HepG2 (cell line): ENCODE data around the gene SDR42E2. TPM values are rescaled to one million over a fixed set of nuclear protein-coding genes. Genes with fewer than 3 reads are reported as not detected.

Source experiments
- AGO1 ChIP-seq: fragments of 200-400 bp; formaldehyde crosslinking; IDR thresholded peaks from 2 replicates; pipeline ENCODE4 v1.6.1; 2017; ENCODE audit warnings: mild to moderate bottlenecking, low read depth, low read length, moderate library complexity; ENCODE audit not compliant: poor library complexity, severe bottlenecking
- AKNA ChIP-seq: sonication (generic); formaldehyde crosslinking; IDR thresholded peaks from 2 replicates; pipeline ENCODE4 v1.4.0; 2020; ENCODE audit warnings: missing genetic modification reagents, borderline replicate concordance
- BRD4 ChIP-seq: sonication (generic); formaldehyde crosslinking; IDR thresholded peaks from 2 replicates; pipeline ENCODE4 v1.4.0; 2020; ENCODE audit warnings: missing genetic modification reagents
- CCDC6 ChIP-seq: sonication (generic); formaldehyde crosslinking; IDR thresholded peaks from 2 replicates; pipeline ENCODE4 v1.8.1; 2022; ENCODE audit warnings: mild to moderate bottlenecking, missing genetic modification reagents, moderate library complexity
- ELF4 ChIP-seq: sonication (generic); formaldehyde crosslinking; IDR thresholded peaks from 2 replicates; pipeline ENCODE4 v1.5.0; 2020; ENCODE audit warnings: missing genetic modification reagents, mild to moderate bottlenecking, moderate library complexity, borderline replicate concordance
- PHF8 ChIP-seq: sonication (generic); formaldehyde crosslinking; IDR thresholded peaks from 2 replicates; pipeline ENCODE4 v1.5.0; 2020; ENCODE audit warnings: missing genetic modification reagents
- PREB ChIP-seq: sonication (generic); formaldehyde crosslinking; IDR thresholded peaks from 2 replicates; pipeline ENCODE4 v1.4.0; 2020; ENCODE audit warnings: missing genetic modification reagents
- PRPF4 ChIP-seq: fragments of 200-400 bp; formaldehyde crosslinking; IDR thresholded peaks from 2 replicates; pipeline ENCODE4 v1.6.1; 2016; ENCODE audit warnings: low read length, low read depth; ENCODE audit not compliant: poor library complexity, severe bottlenecking
- REST ChIP-seq, 2 experiments: IDR thresholded peaks; 2 replicates each; pipeline ENCODE4 v1.6.1; 2011 to 2012; ENCODE audit warnings: low read length in 2 of 2, borderline replicate concordance in 1 of 2, low read depth in 1 of 2, mild to moderate bottlenecking in 1 of 2, moderate library complexity in 1 of 2
- THAP9 ChIP-seq: sonication (generic); formaldehyde crosslinking; IDR thresholded peaks from 2 replicates; pipeline ENCODE4; 2020; ENCODE audit warnings: missing genetic modification reagents, mild to moderate bottlenecking, borderline replicate concordance
- TP53 ChIP-seq: sonication (generic); formaldehyde crosslinking; conservative IDR thresholded peaks from 2 replicates; pipeline ENCODE4 v1.4.0; 2020; ENCODE audit warnings: missing genetic modification reagents
- U2AF2 ChIP-seq: fragments of 200-400 bp; formaldehyde crosslinking; IDR thresholded peaks from 2 replicates; pipeline ENCODE4 v1.6.1; 2017; ENCODE audit warnings: low read depth, mild to moderate bottlenecking, low read length
- ZEB1 ChIP-seq: IDR thresholded peaks from 2 replicates; pipeline ENCODE4 v1.6.1; 2012; ENCODE audit warnings: mild to moderate bottlenecking, low read depth, inconsistent platforms; ENCODE audit not compliant: insufficient replicate concordance
- ZNF790 ChIP-seq: sonication (generic); formaldehyde crosslinking; IDR thresholded peaks from 2 replicates; pipeline ENCODE4 v1.8.0; 2022; ENCODE audit warnings: missing genetic modification reagents, mild to moderate bottlenecking, borderline replicate concordance
- polyA plus RNA-seq, 8 experiments: library from polyadenylated mRNA; depleted of rRNA in 3 of 8; stranded (reverse) in 7 of 8; unstranded in 1 of 8; fragments of >200 nt; fragmentation: Illumina TruSeq in 4 of 8; extraction: Trizol in 4 of 8; gene quantifications; 2 replicates each; pipeline versions ENCODE4 v1.2.1 to v1.2.3, GENCODE V29; 2011 to 2016; ENCODE audit warnings: low read depth in 4 of 8, missing spikeins in 1 of 8, mixed read lengths in 1 of 8; ENCODE audit not compliant: insufficient read depth in 1 of 8
- total RNA-seq, 5 experiments: library from RNA; depleted of rRNA; stranded (reverse); fragments of >200 nt; fragmentation: Illumina TruSeq; extraction: Trizol; gene quantifications; 2 replicates each; pipeline ENCODE4 v1.2.3, GENCODE V29; 2016; ENCODE audit warnings: low read depth in 1 of 5

Gene SDR42E2
- total and polyA plus RNA-seq, 2 of the 13 experiments (the other 11 are each of a cell fraction or from before 2014, with no cell fraction given), result 0.05 to 0.11 TPM

- TF ChIP-seq THAP9, result no peak
- 0 out of 2 replicates have a peak, but pooled peaks have one; percentile 53 for TF ChIP-seq CCDC6
- no peak for TF ChIP-seq ZEB1
- no peak for TF ChIP-seq ZNF790 (CRISPR knock-in tag)
- no peak; the same call in 1 of the 2 replicates for TF ChIP-seq PHF8 (CRISPR knock-in tag)
- no peak for TF ChIP-seq TP53 (CRISPR knock-in tag)
- TF ChIP-seq ELF4, result peak; percentile 84; the same call in 1 of the 2 replicates
- TF ChIP-seq PREB (CRISPR knock-in tag), result no peak
- TF ChIP-seq AGO1, result no peak
- no peak for TF ChIP-seq REST (IDR thresholded peaks at IDR 0.05; ENCODE audit: borderline replicate concordance in 1 of 2, low read depth in 1 of 2, low read length in 2 of 2)
- no peak for TF ChIP-seq AKNA (CRISPR knock-in tag)
- no peak for TF ChIP-seq U2AF2
- no peak for TF ChIP-seq PRPF4
- no peak for TF ChIP-seq BRD4
These were observed 29.4 kb downstream of the SDR42E2 start (continued) for GRCh38 chr16:22191532-22192260.
